Endodermal cell (in vitro differentiated cells): ENCODE results near the gene SPATA33. TPM values are rescaled to one million over a fixed set of nuclear protein-coding genes. Genes with fewer than 3 reads are reported as not detected.
A peak's percentile ranks its signal among the peaks of the same experiment; 100 is the strongest.

Experiments
- DNase-seq: peaks from one replicate; pipeline ENCODE4 v3.0.0-alpha.2; 2017
- H3K27ac ChIP-seq: 2 replicates; pipeline ENCODE4 v1.5.1; 2013; ENCODE audit warnings: mild to moderate bottlenecking, low read depth, low read length, moderate library complexity
- H3K27me3 ChIP-seq: 2 replicates; pipeline ENCODE4 v1.6.1; 2013; ENCODE audit warnings: mild to moderate bottlenecking, low read length, moderate library complexity; ENCODE audit not compliant: insufficient read depth, control insufficient read depth, poor library complexity, severe bottlenecking
- H3K36me3 ChIP-seq: 2 replicates; pipeline ENCODE4 v1.7.0; 2013; ENCODE audit warnings: mild to moderate bottlenecking, low read length, moderate library complexity; ENCODE audit not compliant: control insufficient read depth, insufficient read depth
- H3K4me1 ChIP-seq: one replicate; pipeline ENCODE4 v1.7.0; 2013; ENCODE audit warnings: low read length; ENCODE audit not compliant: control insufficient read depth, insufficient read depth
- H3K4me3 ChIP-seq: 2 replicates; pipeline ENCODE4 v1.5.1; 2013; ENCODE audit warnings: mild to moderate bottlenecking, low read length, moderate library complexity
- H3K9ac ChIP-seq: 2 replicates; pipeline ENCODE4 v1.6.1; 2013; ENCODE audit warnings: mild to moderate bottlenecking, low read length, moderate library complexity; ENCODE audit not compliant: poor library complexity, severe bottlenecking; ENCODE audit errors: extremely low read depth
- H3K9me3 ChIP-seq: 2 replicates; pipeline ENCODE4 v1.6.1; 2013; ENCODE audit warnings: mild to moderate bottlenecking, low read length, moderate library complexity; ENCODE audit not compliant: control insufficient read depth
- H3K27ac Mint-ChIP-seq: 2 replicates; pipeline ENCODE4 v1.8.0; 2020; ENCODE audit warnings: mixed read lengths
- H3K27me3 Mint-ChIP-seq: 2 replicates; pipeline ENCODE4 v1.8.0; 2021; ENCODE audit warnings: mild to moderate bottlenecking, mixed read lengths; ENCODE audit not compliant: insufficient read depth
- H3K36me3 Mint-ChIP-seq: 2 replicates; pipeline ENCODE4 v1.8.0; 2020; ENCODE audit warnings: low read depth, mixed read lengths
- H3K4me1 Mint-ChIP-seq: 2 replicates; pipeline ENCODE4 v1.8.0; 2020; ENCODE audit warnings: mixed read lengths
- H3K4me3 Mint-ChIP-seq: 2 replicates; pipeline ENCODE4 v1.8.0; 2020; ENCODE audit warnings: mild to moderate bottlenecking, moderate library complexity, mixed read lengths
- H3K9me3 Mint-ChIP-seq: 2 replicates; pipeline ENCODE4 v1.8.0; 2020; ENCODE audit warnings: mild to moderate bottlenecking, mixed read lengths
- CTCF ChIP-seq: fragments of 200-600 bp; sonication (generic); conservative IDR thresholded peaks from 2 replicates; pipeline ENCODE4 v1.5.0; 2021; ENCODE audit warnings: antibody characterized with exemption, mild to moderate bottlenecking
- WGBS, 2 experiments: methylation state at CpG; one replicate each; pipeline versions ENCODE4 v1.1.5 to v1.1.7; 2013; ENCODE audit warnings: missing lambda C conversion rate in 2 of 2, mixed read lengths in 1 of 2; ENCODE audit not compliant: insufficient coverage in 1 of 2, insufficient read length in 1 of 2; 5-methylcytosine and 5-hydroxymethylcytosine counted together
- total RNA-seq, 2 donors: library from RNA; stranded (reverse); fragmentation: NEBNext Ultra II Directional in 1 of 2; extraction: Animal tissue kit (Norgen Biotek cat#: 25700) in 1 of 2; gene quantifications; 2 replicates in 1 of 2; 3 replicates in 1 of 2; pipeline ENCODE4 v1.2.1, GENCODE V29; 2021

SPATA33 gene
- total RNA-seq, 2 donors from 2014 or later = 21.8 to 28.7 TPM

GRCh38 chr16:89712274-89712781 is 54.7 kb downstream of the SPATA33 start:
- Histone ChIP-seq H3K4me1 (no peaks in the 10 kb centered on the region), H3K36me3 (peaks cover 6% of the 10 kb centered on the region), H3K27ac (no peak overlapping the region), H3K27me3 (no peaks in the 10 kb centered on the region), H3K4me3 (peak overlapping the region; percentile 75), H3K9me3 (no peaks in the 10 kb centered on the region), H3K9ac (peak overlapping the region; percentile 20)
- Mint-ChIP-seq H3K4me3 (peak overlapping the region; percentile 64), H3K9me3 (no peaks in the 10 kb centered on the region), H3K36me3 (peaks cover 20% of the 10 kb centered on the region), H3K27me3 (peaks cover 8% of the 10 kb centered on the region), H3K4me1 (peaks cover 5% of the 10 kb centered on the region), H3K27ac (no peak overlapping the region)
- 10 to 15% methylated on average over 6 to 22 of the region's 22 CpGs for WGBS, 2 experiments
- no peak for TF ChIP-seq CTCF
- peak; percentile 64 for DNase-seq

- Histone ChIP-seq H3K36me3 (peaks cover 6% of the 10 kb centered on the region), H3K27me3 (no peaks in the 10 kb centered on the region), H3K27ac (no peak overlapping the region), H3K9me3 (no peaks in the 10 kb centered on the region), H3K4me1 (no peaks in the 10 kb centered on the region), H3K9ac (no peak overlapping the region), H3K4me3 (no peak overlapping the region)
- no peak for TF ChIP-seq CTCF
- WGBS, 2 experiments = 93 to 94% methylated on average over 8 to 15 of the region's 15 CpGs
- Mint-ChIP-seq H3K27me3 (peaks cover 34% of the 10 kb centered on the region), H3K36me3 (peaks cover 30% of the 10 kb centered on the region), H3K4me1 (peaks cover 6% of the 10 kb centered on the region), H3K9me3 (no peaks in the 10 kb centered on the region), H3K4me3 (no peak overlapping the region), H3K27ac (no peak overlapping the region)
- no peak for DNase-seq
Measured at GRCh38 chr16:89716493-89716892, 58.9 kb downstream of the SPATA33 start.

GRCh38 chr16:89716916-89717687 is 59.5 kb downstream of the SPATA33 start:
- H3K27me3 Mint-ChIP-seq = peaks cover 34% of the 10 kb centered on the region
- no peaks in the 10 kb centered on the region for H3K9me3 ChIP-seq
- H3K27me3 ChIP-seq = no peaks in the 10 kb centered on the region
- H3K36me3 Mint-ChIP-seq = peaks cover 30% of the 10 kb centered on the region
- no peak overlapping the region for H3K27ac Mint-ChIP-seq
- no peaks in the 10 kb centered on the region for H3K4me1 ChIP-seq
- TF ChIP-seq CTCF = no peak
- no peak overlapping the region for H3K4me3 Mint-ChIP-seq
- H3K27ac ChIP-seq = no peak overlapping the region
- H3K4me1 Mint-ChIP-seq = peaks cover 6% of the 10 kb centered on the region
- H3K9ac ChIP-seq = no peak overlapping the region
- H3K4me3 ChIP-seq = no peak overlapping the region
- WGBS, 2 experiments = 93 to 97% methylated on average over 21 to 25 of the region's 29 CpGs
- no peaks in the 10 kb centered on the region for H3K9me3 Mint-ChIP-seq
- DNase-seq = no peak
- peaks cover 6% of the 10 kb centered on the region for H3K36me3 ChIP-seq
